ENCODE results near the gene VCAN.

The VCAN gene

GRCh38 chr5:83564069-83564749 is 92.7 kb downstream of the VCAN start:
- DNase-seq (ENCODE audit: low spot score): peak; percentile 51

DNA sequence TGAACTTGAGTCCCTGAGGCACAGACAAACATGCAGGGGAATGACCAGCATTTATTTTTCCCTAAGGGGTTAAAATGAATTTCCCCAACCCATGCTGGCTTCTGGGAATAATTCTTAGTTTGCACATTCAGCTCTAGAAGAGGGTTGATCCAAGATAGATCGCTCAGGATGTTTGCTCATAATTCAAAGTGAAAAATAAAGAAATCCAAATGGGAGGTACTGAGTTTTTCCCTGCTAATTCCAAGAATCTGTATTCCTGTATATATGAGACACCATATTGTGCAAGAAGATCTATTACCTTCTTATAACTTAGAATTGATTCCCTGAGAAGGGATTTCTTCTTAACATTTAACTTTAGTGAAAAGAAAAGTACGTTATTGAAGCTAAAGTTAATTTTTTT is 96.2 kb downstream of the VCAN start:
- no peak for DNase-seq (ENCODE audit: low spot score)

DNA sequence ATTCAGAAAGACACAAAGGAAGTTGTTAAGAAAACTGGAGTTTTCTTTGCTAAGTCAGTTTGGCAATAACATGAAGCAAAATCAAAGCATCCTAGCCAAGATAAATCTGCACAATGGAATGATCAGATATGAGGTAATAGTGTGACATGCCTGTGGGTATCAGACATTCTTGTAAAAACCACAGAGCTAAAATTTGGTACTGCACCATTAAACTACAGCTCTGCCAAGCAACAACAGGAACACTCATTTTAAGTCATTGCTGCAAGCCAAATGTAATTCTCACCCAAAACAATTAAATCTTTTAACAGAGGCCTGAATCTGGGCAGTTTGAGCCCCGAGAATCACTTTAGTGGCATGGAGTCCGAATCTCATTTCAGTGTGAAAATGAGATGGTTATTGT is 96.6 kb downstream of the VCAN start:
- DNase-seq (ENCODE audit: low spot score): no peak

DNA sequence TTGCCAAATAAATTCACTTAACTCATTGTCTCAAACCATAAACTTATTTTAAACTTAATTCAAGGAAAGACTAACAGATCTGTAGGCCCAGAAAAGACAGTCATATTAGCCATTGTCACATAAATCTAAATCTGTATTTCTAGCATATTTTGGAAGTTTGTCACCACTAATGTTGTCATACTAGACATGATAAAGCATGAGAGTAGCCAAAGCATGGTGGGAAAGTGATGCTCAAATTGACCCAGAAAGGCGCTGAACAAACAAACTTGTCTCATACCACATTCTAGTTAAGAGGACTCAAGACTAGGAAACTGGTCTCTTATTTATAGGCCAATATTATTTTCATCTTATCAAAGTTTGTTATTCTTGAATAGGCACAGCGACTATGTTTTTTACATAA is 99.4 kb downstream of the VCAN start:
- no peak for DNase-seq (ENCODE audit: low spot score)

DNA sequence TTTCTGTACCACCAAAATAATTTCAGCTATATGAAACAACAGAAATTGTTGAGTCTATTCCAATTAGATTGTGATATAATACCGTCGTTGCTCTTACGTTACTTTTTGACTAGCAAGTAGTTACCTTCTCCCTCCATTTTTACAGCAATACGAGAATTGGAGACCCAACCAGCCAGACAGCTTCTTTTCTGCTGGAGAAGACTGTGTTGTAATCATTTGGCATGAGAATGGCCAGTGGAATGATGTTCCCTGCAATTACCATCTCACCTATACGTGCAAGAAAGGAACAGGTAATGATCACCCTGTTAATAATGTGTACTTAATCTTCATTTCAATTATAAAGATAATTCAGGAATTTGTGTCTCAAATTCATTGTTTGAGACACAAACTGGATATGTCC is 100.7 kb downstream of the VCAN start:
- no peak for DNase-seq (ENCODE audit: low spot score)

DNA sequence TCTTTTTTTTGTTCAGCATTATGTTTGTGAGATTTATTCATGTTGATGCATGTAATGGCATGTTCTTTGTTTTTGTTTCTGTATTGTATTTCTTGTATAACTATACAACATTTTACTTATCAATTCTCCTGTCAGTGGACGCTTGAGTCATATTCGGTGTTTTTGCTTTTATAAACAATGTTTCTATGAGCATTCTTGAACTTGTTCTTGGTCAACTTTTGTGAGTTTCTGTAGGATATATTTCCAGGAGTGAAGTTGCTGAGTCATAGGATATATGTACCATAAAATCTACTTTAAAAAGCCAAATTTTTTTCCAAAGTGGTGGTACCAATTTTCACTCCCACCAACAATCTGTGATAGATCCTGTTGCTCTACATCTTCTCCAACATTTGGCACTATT is 104.8 kb downstream of the VCAN start:
- no peak for DNase-seq (ENCODE audit: low spot score)

DNA sequence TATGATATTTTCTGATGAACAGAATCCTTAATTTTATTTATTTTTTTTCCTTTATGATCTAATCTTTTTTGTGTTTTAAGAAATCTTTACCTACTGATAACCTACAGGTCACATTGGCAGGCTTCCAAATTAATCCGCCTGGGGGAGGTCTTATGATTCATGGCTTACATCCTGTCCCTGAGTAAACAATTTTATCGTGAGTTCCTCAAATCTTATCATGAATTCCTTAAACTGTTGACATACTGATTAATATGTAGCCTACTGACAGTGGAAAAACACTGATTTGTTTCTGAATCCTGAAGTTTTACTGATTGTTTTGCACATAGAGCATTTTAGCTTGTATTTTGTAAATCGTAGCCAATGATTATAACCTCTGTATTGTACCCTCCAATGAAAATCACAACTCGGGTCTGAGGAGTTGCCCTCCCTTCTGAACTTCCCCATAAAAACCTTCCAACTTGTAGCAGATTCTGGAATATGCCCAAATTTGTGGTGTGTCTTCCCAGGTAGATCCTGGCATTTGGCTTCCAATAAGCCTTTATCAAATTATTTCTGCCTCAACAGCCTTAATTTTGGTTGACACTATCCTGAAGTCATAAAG is 105.6 kb downstream of the VCAN start:
- no peak for DNase-seq (ENCODE audit: low spot score)

- no peak for DNase-seq (ENCODE audit: low spot score)
Observed at GRCh38 chr5:83583859-83584258, 112.3 kb downstream of the VCAN start.

- no peak for DNase-seq (ENCODE audit: low spot score)
Observed at GRCh38 chr5:83586874-83587776, 115.6 kb downstream of the VCAN start.

GRCh38 chr5:83589786-83590185 is 118.2 kb downstream of the VCAN start:
- no peak for DNase-seq (ENCODE audit: low spot score)

GRCh38 chr5:83590966-83591365 is 119.4 kb downstream of the VCAN start:
- no peak for DNase-seq (ENCODE audit: low spot score)

GRCh38 chr5:83595217-83595616 is 123.7 kb downstream of the VCAN start:
- DNase-seq (ENCODE audit: low spot score): no peak

- peak; percentile 53 for DNase-seq (ENCODE audit: low spot score)
Observed at GRCh38 chr5:83608122-83608521, 136.6 kb downstream of the VCAN start.

DNA sequence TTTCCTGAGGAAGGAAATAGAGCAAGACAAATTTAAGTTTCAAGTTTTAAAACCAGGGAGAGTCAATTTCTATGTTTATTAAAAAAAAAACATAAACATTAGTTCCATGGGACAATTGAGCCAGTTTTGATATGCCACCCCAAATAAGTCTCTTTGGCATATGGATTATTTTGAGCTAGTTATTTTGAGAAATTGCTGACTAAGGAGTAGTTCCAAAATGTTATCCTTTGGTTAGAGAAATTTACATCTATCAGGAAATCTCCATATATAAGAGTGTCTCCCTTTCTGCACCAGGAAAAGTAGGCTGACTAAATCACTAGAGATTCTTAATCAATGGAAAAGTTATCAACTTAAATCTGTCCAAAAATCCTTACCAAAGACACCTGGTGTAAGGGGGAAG is 143.3 kb downstream of the VCAN start:
- no peak for DNase-seq (ENCODE audit: low spot score)

GRCh38 chr5:83628360-83628759 is 156.8 kb downstream of the VCAN start:
- DNase-seq (ENCODE audit: low spot score): peak; percentile 16
